HG03378 (cell line): ENCODE results near the gene RHOXF1.
"Not testable (repeated sequence)": the region's sequence is repeated elsewhere in the genome, so short reads cannot be mapped to it uniquely, and the experiment has no call there.

ENCODE experiments used
- ATAC-seq: cut with Tn5 transposase; IDR thresholded peaks from one replicate; pipeline ENCODE4 v1.9.1; 2021; ENCODE audit warnings: mild to moderate bottlenecking, moderate library complexity; ENCODE audit not compliant: unreplicated experiment

Gene RHOXF1, protein sequence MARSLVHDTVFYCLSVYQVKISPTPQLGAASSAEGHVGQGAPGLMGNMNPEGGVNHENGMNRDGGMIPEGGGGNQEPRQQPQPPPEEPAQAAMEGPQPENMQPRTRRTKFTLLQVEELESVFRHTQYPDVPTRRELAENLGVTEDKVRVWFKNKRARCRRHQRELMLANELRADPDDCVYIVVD

DNA sequence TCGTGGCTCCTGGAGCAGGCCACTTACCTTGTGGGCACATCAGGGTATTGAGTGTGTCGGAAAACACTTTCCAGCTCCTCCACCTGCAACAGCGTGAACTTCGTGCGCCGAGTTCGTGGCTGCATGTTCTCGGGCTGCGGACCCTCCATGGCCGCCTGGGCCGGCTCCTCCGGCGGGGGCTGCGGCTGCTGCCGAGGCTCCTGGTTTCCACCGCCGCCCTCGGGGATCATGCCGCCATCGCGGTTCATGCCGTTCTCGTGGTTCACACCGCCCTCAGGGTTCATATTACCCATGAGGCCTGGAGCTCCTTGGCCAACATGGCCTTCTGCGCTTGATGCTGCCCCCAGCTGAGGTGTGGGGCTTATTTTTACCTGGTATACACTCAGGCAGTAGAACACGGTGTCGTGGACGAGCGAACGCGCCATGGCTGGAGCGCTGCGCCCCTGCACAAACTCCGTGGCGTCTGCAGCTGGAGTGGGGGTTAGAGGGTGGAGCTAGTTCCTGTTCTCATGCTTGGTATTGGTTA lies at the start of gene RHOXF1:
Gene RHOXF1 (minus strand): TSS at position 476 of the 526 bp plus-strand sequence. CDS start 51 bp downstream, at position 425.
- no peak for ATAC-seq

DNA sequence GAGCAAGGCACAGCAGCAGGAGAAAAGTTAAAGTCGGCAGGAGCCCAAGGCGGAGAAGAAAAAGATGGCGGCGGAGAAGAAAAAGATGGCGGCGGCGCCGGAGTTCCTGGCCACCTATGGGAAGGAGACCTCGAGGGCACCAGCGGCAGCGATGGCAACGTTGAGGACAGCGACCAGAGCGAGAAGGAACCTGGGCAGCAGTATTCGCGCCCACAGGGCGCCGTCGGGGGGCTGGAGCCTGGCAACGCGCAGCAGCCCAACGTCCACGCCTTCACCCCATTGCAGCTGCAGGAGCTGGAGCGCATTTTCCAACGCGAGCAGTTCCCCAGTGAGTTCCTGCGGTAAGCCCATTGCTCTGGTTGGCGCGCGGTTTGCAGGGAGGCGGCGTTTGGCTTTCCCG lies 43.4 kb upstream of the RHOXF1 start:
- ATAC-seq, result not testable (repeated sequence)

DNA sequence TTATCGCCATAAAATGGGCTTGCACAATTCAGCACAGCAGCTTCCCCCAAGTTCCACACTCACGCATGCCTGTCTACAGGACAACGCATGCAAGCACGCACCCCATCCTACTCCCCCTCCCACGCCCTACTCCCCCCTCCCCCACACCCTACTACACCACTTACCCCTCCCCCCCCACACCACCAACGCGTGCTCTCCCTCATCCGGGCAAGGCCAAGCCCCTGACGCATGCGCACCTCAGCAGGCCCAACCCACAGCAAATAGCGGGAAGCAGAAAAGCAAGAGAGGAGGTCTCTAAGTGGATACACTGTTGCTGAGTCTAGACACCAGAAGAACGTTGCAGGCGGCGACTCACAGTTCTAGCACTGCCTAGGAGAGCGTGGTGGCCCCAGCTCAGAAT lies 42.6 kb upstream of the RHOXF1 start, which contains the start of gene RHOXF2:
Gene RHOXF2 (plus strand): TSS at position 301 of the 400 bp plus-strand sequence. CDS start 138 bp downstream, outside the sequence.
- not testable (repeated sequence) for ATAC-seq

DNA sequence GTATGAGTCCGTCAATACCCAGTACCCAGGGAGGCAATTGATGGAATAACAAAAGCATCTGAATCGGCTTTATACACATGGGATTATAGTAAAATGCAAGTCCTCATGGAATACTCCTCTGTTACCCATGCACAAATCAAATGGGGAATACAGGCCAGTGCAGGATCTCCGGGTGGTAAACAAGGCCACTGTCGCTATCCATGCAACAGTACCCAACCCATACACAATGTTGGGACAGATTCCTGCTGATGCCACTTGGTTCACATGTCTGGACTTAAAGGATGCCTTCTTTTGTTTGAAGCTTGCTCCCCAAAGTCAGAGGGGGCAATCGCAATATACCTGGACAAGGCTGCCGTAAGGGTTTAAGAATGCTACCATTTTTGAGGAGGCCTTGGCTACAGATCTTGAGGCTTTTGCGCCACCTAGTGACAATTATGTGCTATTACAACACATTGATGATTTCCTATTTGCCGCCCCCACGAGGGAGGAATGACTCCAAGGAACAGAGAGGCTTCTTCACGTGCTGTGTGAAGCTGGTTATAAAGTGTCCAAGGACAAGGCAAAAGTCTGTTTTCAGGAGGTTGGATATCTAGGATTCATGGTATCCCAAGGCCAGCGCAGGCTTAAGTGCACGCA lies 34.5 kb upstream of the RHOXF1 start:
- not testable (repeated sequence) for ATAC-seq

DNA sequence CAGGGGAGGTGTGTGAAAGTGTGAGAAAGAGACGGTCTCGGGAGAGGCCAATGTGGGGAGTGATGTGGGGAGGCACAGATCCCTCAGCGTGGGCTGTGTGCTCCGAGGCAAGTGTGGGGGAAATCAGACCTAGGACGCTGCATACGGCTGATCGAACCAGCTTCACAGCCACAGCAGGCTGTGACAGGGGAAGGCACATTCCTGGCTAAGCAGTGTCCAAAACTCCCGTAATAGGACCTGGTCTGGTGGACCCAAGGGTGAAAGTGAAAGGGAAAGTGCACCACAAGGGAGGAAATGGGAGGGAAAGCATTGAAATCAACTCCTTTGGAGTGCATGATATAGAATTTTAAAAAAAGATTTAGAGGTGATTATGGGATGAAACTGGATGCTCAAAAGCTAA lies 31.8 kb upstream of the RHOXF1 start:
- ATAC-seq, result no peak

DNA sequence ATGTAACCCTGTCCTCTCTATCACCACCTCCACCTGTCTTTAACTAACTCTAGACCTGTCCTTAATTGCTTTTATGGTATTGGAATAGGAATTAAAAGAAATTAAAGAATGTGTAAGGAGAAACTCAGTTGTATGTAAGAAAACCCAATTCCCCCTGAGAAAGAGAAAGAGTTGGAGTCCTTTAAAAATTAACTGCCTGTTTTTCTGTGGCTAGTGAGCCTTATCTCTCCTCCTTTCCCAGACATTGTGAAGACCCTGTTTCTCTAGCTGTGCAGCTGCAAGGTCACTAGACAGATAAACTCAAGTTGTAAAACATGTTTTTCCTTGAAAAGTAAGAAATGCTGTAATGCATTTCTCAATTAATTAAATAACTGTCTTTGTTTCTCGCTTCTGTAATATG lies 30.6 kb upstream of the RHOXF1 start:
- not testable (repeated sequence) for ATAC-seq

DNA sequence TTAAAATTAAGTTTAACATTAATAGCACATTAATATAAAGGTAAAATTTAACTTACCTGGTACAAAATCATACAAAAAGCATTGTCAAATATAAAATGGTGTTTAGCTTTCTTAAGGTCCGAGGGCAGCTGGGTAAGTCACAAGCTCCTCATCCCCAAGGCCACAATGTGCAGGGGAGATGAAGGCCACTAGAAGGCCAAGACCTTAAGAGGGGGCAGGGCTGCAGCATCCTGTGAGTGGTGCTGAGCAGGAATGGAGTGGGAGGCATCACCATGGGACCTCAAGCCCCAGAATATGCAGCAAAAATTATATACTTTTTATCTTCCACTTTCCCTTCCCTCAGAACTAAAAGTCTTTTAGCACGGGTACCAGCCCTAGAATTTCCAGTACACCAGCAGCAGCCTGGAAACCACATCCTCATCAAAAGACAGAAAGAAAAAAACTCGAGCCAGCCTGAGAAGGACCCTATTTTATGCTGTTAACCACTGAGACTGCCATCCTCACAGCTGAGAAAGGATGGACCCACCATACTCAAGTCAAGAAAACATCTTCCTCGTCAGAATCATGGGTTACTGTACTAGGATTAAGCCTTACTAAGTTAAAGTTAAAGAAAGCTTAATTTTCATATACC lies 29.7 kb upstream of the RHOXF1 start:
- no peak for ATAC-seq

DNA sequence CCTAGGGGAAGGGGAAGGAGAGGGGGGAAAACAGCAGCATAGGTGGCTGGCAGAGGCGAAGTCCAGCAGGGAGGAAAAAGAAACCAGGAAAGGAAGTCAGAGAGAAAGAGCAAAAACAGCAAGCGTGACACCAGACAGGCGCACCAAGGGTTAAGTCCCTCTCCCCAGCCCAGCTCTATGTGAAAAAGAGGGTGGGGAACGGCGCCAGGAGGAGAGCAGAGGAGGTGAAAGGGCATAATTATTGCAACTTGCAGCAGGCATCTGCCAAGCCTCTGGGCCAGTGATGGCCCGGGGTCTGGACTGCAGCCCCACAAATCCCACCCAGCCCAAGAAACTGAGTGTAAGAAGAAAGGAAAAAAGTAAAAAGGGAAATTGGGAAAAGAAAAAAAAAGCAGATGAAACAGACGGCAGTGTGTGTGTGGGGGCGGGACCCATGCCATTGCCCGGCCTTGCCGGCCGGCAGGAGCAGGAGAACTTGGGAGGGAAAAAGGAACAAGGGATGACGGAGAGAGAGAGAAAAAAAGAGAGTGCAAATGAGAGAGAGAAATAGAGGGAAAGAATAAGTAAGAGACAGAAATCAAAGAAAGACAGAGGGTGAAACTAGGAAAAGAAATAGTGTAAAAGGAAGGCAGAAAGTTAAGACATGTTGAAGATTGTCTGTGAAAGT lies 28.6 kb upstream of the RHOXF1 start:
- ATAC-seq, result no peak

DNA sequence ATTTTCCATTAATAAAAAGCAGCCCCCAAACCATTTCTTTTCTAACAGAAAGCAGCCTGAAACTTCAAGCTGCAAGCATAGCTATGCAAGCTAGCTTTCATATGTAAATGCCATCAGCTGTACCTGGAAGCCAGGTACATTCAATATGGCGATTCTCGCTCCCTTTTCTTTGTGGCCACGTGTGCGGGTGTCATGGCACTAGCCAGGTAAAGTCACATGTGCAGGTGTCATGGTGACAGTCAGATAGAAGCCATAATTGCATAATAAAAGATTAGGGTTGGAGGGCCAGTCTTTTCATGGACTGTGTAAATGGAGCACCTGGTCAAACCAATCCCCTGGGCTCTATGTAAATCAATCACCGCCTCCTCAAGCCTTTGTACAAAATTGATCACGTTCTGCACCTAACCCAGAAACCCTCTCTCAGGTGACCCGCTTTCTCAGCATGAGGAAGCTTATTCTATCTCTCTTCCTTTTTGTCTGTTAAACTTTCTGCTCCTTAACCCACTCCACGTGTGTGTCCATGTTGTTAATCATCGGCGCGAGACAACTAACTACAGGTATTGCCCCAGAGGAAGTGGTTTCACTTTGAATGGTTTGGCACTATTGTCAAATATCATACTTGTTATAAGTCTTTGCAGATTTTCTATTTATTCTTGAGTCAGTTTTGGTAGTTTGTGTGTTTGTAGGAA lies 24.7 kb upstream of the RHOXF1 start:
- ATAC-seq, result no peak

DNA sequence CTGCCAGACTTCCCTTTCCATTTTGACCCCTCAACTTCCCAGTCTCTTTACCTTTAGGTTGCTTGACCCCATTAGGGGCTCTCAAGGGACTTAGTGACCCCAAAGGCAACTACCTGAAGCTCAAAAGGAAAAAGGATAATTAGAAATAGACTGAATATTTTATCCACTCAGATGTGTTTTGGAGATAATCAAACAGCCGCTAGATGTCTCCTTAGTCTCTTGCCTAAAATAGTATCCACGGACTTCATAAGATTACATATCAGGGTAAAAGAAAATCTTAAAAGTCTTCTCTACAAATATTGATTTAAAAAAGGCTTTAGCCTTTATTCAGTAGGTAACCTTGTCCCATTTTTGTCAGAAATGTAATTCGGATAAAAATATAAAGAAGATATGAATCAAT lies 21.7 kb upstream of the RHOXF1 start:
- no peak for ATAC-seq

DNA sequence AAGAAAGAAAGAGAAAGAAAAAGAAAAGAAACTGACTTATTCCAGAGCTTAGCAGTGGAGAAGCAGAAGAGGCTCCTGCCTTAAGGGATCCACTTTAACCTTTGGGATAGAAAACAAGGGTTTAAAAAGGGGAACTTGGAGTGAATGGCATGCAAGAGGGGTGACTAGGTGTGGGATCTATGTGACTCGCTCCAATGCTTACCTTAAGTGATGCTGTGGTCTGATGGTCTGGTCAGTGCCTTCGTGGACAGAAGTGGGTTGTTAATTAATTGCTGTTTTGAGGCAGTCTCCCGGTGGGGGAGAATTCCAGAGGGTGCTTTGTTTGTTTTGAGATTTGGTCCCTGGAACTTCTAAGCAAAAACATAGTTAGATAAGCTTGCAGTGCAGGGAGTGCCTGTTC lies 21.1 kb upstream of the RHOXF1 start:
- ATAC-seq, result no peak

DNA sequence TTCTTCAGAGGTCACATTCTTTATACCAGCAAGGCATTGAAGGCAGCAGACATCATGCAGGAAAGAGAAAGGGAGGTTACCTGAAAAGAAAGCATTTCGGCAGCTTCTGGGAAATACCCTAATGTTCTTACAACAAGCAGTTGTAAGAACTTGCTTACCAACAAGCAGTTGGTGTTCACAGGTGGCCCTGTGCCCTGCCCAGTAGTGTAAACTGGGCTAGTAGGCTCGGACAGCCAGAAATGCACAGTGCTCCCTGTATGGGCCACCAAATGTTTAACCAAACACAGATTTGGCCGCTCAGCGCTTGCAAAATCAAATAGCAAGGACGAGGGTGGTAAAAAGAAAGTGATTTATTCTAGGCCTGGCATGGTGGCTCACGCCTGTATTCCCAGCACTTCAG lies 20.4 kb upstream of the RHOXF1 start:
- ATAC-seq, result no peak

DNA sequence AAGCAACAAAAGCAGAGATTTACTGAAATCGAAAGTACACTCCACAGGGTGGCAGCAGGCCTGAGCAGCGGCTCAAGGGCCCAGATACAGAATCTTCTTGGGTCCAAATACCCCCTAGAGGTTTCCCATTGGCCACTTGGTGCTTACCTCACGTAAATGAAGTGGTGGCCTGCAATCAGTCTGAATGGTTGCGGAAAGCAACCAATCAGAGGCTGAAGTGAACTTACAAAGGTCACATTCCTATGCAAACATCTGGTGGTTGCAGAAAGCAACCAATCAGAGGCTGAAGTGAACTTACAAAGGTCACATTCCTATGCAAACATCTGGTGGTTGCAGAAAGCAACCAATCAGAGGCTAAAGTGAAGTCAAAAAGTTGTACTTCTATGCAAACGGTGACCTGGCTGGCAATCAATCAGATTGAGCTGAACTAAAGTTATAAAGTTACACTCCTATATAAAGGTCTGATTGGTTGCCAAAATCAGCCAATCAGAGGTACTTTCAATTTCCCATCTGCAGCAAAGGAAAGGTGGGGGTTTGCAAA lies 12.7 kb upstream of the RHOXF1 start:
- not testable (repeated sequence) for ATAC-seq

DNA sequence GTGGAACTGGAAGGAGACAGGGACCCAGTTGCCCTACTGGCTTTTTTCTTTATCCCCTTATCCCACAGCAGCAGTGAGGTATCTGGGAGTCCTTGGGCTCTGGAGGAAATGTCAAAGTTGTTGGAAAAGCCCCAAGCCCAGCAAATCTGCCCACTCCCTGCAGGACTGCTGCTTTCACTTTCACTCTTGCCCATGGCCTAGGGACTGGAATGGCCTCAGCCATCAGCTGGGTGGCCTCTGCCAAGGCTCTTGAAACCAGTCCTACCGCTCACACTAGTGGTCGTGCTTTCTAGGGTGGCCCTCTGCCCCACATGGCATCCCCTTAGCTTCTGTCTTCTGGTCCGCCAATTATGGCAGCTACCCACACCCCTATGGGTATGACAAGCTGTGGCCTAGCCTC lies 9.7 kb upstream of the RHOXF1 start:
- ATAC-seq, result no peak

DNA sequence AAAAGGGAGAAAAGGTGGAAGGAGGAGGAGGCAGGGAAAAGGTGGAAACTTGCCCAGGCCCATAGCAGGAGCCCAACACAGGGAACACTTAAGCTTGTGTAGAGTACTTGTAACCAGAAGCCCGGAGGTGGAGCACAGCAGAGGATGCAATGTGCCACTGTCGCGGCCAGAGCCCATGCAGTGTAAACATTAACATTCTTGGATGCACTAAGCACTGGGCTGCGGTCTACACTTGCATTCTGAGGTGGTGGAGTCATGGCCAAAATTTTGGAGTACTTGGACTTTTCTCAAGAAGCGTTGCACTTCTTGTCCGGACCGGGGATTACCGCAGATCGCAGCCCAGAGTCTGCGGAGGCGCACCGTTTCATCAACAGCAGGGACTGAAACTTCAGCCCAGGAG lies 4.5 kb upstream of the RHOXF1 start:
- ATAC-seq, result no peak

DNA sequence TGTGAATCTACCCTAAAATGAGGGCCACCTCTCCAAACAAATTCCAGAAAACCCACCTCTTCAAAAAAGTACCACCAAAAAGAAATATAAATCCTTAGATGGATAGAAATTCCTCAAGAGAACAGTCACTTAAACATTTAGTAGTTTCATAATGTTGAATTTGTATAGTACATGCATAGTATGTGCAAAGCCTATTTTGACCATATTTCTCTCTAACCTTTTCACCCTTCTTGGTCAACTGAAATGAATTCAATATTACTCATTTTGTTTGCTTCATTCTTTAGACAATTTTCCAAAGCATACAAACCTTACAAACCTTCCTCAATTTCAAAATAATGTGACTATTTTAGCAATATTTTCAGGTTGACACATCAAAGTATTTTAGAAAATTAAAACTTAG lies 4.1 kb downstream of the RHOXF1 start:
- ATAC-seq, result no peak

DNA sequence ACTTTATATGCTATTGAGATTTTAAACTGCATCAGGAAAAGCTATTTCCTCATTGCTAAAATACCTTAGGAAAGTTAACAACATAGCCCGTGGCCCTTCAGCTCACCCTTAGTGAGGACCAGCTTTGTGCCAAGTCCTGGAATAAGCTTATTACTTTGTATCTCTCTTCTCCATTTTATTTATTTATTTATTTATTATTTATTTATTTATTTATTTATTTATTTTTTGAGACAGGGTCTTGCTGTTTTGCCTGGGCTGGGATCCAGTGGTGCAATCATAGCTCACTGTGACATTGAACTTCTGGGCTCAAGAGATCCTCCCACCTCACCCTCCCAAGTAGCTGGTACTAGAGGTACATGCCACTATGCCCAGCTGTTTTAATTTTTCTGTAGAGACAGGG lies 6.3 kb downstream of the RHOXF1 start:
- ATAC-seq, result no peak

DNA sequence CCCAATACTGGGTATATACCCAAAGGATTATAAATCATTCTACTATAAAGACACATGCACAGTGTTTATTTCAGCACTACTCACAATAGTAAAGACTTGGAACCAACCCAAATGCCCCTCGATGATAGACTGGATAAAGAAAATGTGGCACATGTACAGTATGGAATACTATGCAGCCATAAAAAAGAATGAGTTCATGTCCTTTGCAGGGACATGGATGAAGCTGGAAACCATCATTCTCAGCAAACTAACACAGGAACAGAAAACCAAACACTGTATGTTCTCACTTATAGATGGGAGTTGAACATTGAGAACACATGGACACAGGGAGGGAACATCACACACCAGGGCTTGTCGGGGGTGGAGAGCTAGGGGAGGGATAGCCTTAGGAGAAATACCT lies 11.0 kb downstream of the RHOXF1 start:
- not testable (repeated sequence) for ATAC-seq

DNA sequence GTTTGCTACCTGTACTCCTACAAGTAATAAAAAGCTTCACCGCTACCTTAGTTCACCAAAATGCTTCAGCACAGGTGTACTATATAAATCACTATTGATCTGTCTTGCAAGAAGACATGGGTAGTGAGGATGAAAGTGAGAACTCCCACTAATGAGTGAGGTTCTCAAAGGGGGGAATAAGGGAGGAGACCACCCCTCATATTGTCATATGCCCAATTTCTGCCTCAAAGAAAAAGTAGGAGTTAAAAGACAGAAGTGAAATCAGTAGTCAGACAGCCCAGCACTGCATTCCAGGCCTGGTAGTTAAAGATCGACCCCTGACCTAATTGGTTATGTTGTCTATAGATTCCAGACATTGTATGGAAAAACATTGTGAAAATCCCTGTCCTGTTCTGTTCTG lies 14.7 kb downstream of the RHOXF1 start:
- not testable (repeated sequence) for ATAC-seq

DNA sequence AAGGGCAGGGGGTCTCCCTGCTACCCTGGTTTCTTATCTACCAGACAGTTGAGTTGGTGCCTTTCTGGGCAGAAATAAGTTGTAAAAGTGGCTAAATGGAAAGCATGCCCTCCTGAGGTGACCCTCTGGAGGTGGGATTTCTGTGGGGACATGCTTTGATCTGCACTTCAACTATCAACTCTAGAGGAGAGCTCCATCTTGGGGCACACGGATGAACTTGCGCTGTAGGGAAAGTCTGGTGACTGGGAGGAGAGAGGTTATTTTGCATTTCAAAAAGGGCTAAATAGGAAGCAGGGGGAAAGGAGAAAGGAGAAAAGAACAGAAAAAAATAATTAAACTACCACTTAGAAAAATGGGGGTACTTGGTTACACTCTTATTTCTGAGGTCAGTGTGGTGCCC lies 25.5 kb downstream of the RHOXF1 start:
- ATAC-seq, result no peak
